Stimulated activated naive CD8-positive, alpha-beta T cell treated with anti-CD3 and anti-CD28 coated beads, Interleukin-15, Interleukin-2, amounts not matched to agents 100 ng/mL and 50 ng/mL, for 24 hours (primary cell): ENCODE measurements around the gene NMS.

ENCODE experiments used
- H3K27ac Mint-ChIP-seq: one replicate; pipeline ENCODE4 v1.8.0; 2021; ENCODE audit warnings: mild to moderate bottlenecking, mixed read lengths
- H3K27me3 Mint-ChIP-seq: one replicate; pipeline ENCODE4 v1.8.0; 2021; ENCODE audit warnings: mixed read lengths
- H3K36me3 Mint-ChIP-seq: one replicate; pipeline ENCODE4 v1.8.0; 2021; ENCODE audit warnings: low read depth, mixed read lengths
- H3K4me1 Mint-ChIP-seq: one replicate; pipeline ENCODE4 v1.8.0; 2021; ENCODE audit warnings: low read depth, mixed read lengths
- H3K4me3 Mint-ChIP-seq: one replicate; pipeline ENCODE4 v1.8.0; 2021; ENCODE audit warnings: mild to moderate bottlenecking, mixed read lengths
- H3K9me3 Mint-ChIP-seq: one replicate; pipeline ENCODE4 v1.8.0; 2021; ENCODE audit warnings: mixed read lengths

Gene NMS

DNA sequence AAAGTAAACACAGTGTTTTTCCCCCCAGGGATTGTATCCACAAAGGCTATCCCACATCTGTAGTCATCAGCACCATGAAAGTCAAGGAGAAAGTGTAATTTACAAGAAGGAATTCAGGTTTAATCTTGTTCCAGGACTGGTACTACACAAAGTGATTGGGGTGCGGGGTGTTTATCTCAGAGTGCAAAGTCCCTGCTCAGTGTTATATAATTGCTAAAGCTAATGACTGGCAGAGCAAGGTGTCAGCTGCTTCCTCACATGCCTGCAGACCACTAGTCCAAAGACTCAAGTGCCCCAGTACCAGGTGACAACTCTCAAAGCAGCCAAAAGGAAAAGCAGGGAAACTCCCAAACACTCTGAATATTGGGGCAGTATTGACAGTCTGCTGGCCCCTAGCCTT, 52.1 kb downstream of the NMS start:
- Mint-ChIP-seq H3K27me3 (peaks cover 4% of the 10 kb centered on the region), H3K4me3 (no peak overlapping the region), H3K9me3 (peaks cover 3% of the 10 kb centered on the region), H3K27ac (no peak overlapping the region), H3K4me1 (no peaks in the 10 kb centered on the region), H3K36me3 (no peaks in the 10 kb centered on the region)

- Mint-ChIP-seq H3K27me3 (no peaks in the 10 kb centered on the region), H3K4me1 (no peaks in the 10 kb centered on the region), H3K27ac (no peak overlapping the region), H3K4me3 (no peak overlapping the region), H3K36me3 (no peaks in the 10 kb centered on the region), H3K9me3 (peaks cover 3% of the 10 kb centered on the region)
These were observed 54.0 kb downstream of the NMS start for GRCh38 chr2:100524331-100524730.

- H3K4me3 Mint-ChIP-seq = no peak overlapping the region
- H3K36me3 Mint-ChIP-seq = no peaks in the 10 kb centered on the region
- H3K4me1 Mint-ChIP-seq = no peaks in the 10 kb centered on the region
- H3K9me3 Mint-ChIP-seq = no peaks in the 10 kb centered on the region
- no peaks in the 10 kb centered on the region for H3K27me3 Mint-ChIP-seq
- H3K27ac Mint-ChIP-seq = no peak overlapping the region
These were observed 56.6 kb downstream of the NMS start for GRCh38 chr2:100526868-100527267.

GRCh38 chr2:100527440-100528015, 57.2 kb downstream of the NMS start:
- Mint-ChIP-seq H3K4me1 (no peaks in the 10 kb centered on the region), H3K27me3 (no peaks in the 10 kb centered on the region), H3K9me3 (no peaks in the 10 kb centered on the region), H3K4me3 (no peak overlapping the region), H3K27ac (no peak overlapping the region), H3K36me3 (no peaks in the 10 kb centered on the region)

DNA sequence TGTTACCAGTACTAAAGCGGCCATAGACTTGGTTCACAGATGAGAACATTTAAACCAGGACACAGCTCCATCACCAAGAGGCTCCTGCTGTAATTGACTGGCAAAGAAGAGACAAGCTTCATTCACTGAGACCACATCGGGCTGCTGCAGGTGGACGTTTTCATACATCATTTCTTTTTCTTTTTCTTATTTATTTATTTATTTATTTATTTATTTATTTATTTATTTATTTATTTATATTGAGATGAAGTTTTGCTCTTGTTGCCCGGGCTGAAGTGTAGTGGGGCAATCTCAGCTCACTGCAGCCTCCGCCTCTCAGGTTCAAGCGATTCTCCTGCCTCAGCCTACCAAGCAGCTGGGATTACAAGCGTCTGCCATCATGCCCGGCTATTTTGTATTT, 58.9 kb downstream of the NMS start:
- Mint-ChIP-seq H3K4me3 (no peak overlapping the region), H3K27ac (no peak overlapping the region), H3K9me3 (peaks cover 5% of the 10 kb centered on the region), H3K27me3 (peaks cover 7% of the 10 kb centered on the region), H3K4me1 (no peaks in the 10 kb centered on the region), H3K36me3 (no peaks in the 10 kb centered on the region)

DNA sequence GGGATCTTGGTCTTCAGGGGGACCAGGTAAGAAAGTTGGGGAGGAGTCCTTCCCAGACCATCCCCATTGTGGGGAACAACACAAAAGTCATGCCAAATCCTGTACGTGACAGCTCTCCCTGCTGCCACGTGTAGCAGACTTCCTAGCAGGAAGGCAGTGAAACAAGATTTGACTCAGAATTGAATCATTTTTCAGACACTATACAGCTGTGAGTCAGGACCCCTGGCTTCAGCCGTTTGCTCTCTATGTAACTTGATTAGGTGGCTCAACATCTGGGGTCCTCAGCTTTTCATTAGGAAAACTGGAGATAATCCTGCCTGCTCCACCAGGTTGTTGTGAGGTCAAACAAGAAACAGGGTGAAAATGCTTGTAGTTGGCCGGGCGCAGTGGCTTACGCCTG, 59.6 kb downstream of the NMS start:
- H3K4me3 Mint-ChIP-seq = no peak overlapping the region
- H3K27ac Mint-ChIP-seq = no peak overlapping the region
- peaks cover 5% of the 10 kb centered on the region for H3K9me3 Mint-ChIP-seq
- H3K4me1 Mint-ChIP-seq = no peaks in the 10 kb centered on the region
- H3K36me3 Mint-ChIP-seq = no peaks in the 10 kb centered on the region
- peaks cover 7% of the 10 kb centered on the region for H3K27me3 Mint-ChIP-seq
